ENCODE results near the gene SLC1A2.

The SLC1A2 gene

DNA sequence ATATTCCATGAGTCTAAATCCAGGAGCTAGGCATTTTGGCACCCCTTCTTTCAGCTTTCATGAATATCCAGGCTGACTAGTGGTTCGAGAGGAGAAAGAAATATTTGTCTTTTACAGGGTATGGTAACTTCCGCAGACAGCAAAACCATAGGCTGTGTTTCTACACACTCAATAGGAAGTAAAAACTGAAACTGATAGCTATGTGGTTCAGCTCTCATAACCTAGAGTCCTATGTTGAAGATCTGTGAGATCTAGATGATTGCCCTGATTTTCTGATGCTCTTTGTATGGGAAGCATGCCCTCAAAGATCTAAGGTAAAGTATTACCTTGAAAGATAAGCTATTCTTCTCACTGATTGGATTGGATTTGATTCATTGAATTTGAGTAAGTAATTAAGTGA, 162.1 kb downstream of the SLC1A2 start:
- no peaks in the 10 kb centered on the region for H3K36me3 ChIP-seq (ENCODE audit: insufficient read depth, low read length)
- H3K4me1 ChIP-seq (ENCODE audit: insufficient read depth, low read length): peaks cover 23% of the 10 kb centered on the region
- H3K27me3 ChIP-seq (ENCODE audit: control insufficient read depth in 1 of 2, insufficient read depth in 2 of 2, low read length in 2 of 2): no peaks in the 10 kb centered on the region
- H3K9me3 ChIP-seq (ENCODE audit: low read length): no peaks in the 10 kb centered on the region
- no peak overlapping the region for H3K27ac ChIP-seq (ENCODE audit: low read depth, low read length)
- H3K9ac ChIP-seq (ENCODE audit: low read length): no peak overlapping the region
- no peak overlapping the region for H3K4me3 ChIP-seq (ENCODE audit: low read depth in 1 of 2, low read length in 2 of 2)

DNA sequence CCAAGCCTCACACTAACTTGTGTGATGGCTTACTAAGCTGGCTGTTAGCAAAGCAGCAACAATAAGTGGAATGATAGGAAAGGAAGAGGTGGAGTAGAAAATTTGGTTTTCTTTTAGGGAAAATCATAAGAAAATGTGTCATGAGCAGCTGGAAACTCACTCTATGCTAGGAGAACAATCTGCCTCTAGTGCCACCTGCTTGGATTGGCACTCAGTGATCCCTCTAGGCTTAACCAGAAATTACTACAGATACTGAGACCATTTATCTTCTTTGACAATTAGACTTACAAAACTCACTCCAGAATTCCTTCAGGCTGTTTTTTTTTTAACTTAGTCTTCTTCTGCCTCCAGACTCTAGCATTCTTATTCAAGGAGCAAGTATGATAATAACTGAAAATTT, 163.1 kb downstream of the SLC1A2 start:
- peaks cover 23% of the 10 kb centered on the region for H3K4me1 ChIP-seq (ENCODE audit: insufficient read depth, low read length)
- no peaks in the 10 kb centered on the region for H3K36me3 ChIP-seq (ENCODE audit: insufficient read depth, low read length)
- H3K27me3 ChIP-seq (ENCODE audit: control insufficient read depth in 1 of 2, insufficient read depth in 2 of 2, low read length in 2 of 2): no peaks in the 10 kb centered on the region
- H3K4me3 ChIP-seq (ENCODE audit: low read depth in 1 of 2, low read length in 2 of 2): no peak overlapping the region
- no peak overlapping the region for H3K27ac ChIP-seq (ENCODE audit: low read depth, low read length)
- no peaks in the 10 kb centered on the region for H3K9me3 ChIP-seq (ENCODE audit: low read length)
- H3K9ac ChIP-seq (ENCODE audit: low read length): no peak overlapping the region

DNA sequence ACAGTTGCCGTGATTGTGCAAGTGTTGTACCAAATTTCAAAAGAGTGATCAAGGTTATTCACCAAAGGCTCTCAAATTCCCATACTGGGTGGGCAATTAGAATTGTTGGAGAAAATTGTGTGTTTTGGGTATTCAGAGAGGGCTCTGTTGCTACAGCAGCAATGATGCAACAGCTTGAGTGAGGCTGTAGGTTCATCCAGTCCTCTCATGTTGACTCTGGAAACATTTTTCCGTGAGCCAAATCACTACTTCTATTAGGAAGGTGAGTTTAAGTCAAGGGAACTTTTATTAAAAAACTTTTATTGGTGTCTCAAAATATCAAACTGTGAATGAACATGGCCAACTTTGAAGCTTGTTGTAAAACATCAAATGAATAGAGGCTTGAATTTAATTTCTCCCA, 163.8 kb downstream of the SLC1A2 start:
- Histone ChIP-seq H3K36me3 (ENCODE audit: insufficient read depth, low read length) (no peaks in the 10 kb centered on the region), H3K4me3 (ENCODE audit: low read depth in 1 of 2, low read length in 2 of 2) (no peak overlapping the region), H3K27ac (ENCODE audit: low read depth, low read length) (no peak overlapping the region), H3K9ac (ENCODE audit: low read length) (no peak overlapping the region), H3K9me3 (ENCODE audit: low read length) (no peaks in the 10 kb centered on the region), H3K4me1 (ENCODE audit: insufficient read depth, low read length) (peaks cover 18% of the 10 kb centered on the region), H3K27me3 (ENCODE audit: control insufficient read depth in 1 of 2, insufficient read depth in 2 of 2, low read length in 2 of 2) (no peaks in the 10 kb centered on the region)

DNA sequence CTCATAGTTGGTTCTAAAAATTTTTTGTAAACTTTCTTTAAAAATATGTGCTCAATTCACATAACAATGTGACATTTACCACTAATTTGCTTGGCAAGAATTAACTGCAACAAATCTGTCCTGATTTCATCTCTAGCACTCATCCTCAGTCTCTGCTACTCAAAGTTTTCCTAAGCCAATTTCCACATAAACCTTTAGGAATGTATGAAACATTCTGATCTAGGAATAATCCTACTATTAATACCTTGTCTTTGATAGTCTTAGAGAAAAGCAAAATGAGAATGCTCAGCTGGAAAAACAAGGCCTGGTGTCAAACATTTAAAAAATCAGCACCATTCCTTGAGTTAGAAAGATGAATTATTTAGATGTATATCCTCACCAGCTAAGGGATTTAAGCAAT, 166.1 kb downstream of the SLC1A2 start:
- Histone ChIP-seq H3K9ac (ENCODE audit: low read length) (no peak overlapping the region), H3K4me1 (ENCODE audit: insufficient read depth, low read length) (peaks cover 8% of the 10 kb centered on the region), H3K36me3 (ENCODE audit: insufficient read depth, low read length) (no peaks in the 10 kb centered on the region), H3K27ac (ENCODE audit: low read depth, low read length) (no peak overlapping the region), H3K9me3 (ENCODE audit: low read length) (no peaks in the 10 kb centered on the region), H3K27me3 (ENCODE audit: control insufficient read depth in 1 of 2, insufficient read depth in 2 of 2, low read length in 2 of 2) (no peaks in the 10 kb centered on the region), H3K4me3 (ENCODE audit: low read depth in 1 of 2, low read length in 2 of 2) (no peak overlapping the region)

DNA sequence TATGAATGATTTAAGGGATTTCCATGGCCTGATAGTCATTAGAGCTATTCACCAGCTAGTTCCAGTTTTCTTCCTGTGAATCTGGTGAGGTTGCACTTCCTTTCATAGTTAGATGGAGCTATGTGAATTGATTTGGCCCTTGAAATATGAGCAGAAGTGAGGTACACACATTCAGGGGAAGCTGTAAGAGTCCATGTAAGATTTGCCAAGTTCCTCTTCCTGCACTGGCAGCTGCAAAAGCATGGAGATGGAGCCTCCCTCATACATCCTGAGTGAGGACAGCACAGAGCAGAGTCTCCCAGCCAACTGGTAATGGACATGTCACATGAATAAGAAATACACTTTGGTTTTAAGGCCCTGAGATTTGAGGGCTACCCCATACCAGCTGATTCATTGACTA, 168.7 kb downstream of the SLC1A2 start:
- Histone ChIP-seq H3K27ac (ENCODE audit: low read depth, low read length) (no peak overlapping the region), H3K36me3 (ENCODE audit: insufficient read depth, low read length) (no peaks in the 10 kb centered on the region), H3K27me3 (ENCODE audit: control insufficient read depth in 1 of 2, insufficient read depth in 2 of 2, low read length in 2 of 2) (no peaks in the 10 kb centered on the region), H3K4me3 (ENCODE audit: low read depth in 1 of 2, low read length in 2 of 2) (no peak overlapping the region), H3K4me1 (ENCODE audit: insufficient read depth, low read length) (peaks cover 21% of the 10 kb centered on the region), H3K9ac (ENCODE audit: low read length) (no peak overlapping the region), H3K9me3 (ENCODE audit: low read length) (no peaks in the 10 kb centered on the region)

DNA sequence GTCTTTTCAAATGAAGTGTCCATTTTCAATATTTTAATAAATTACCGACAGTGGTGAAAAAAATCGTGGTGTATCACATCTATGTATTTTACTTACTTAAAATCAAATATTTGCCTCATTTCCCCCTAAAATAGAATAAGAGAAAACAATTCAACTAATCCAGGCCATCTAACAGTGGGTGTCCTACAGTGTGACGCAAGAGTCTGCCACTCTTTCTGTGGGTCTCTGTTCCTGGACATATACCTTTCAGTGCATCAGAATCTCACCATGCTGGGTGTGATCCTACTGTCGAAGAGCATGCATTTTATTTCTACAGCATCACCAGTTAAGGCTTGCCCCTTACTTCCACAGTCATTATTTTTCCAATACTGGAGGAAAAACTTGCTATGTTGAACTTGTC, 169.2 kb downstream of the SLC1A2 start:
- no peaks in the 10 kb centered on the region for H3K36me3 ChIP-seq (ENCODE audit: insufficient read depth, low read length)
- no peak overlapping the region for H3K4me3 ChIP-seq (ENCODE audit: low read depth in 1 of 2, low read length in 2 of 2)

DNA sequence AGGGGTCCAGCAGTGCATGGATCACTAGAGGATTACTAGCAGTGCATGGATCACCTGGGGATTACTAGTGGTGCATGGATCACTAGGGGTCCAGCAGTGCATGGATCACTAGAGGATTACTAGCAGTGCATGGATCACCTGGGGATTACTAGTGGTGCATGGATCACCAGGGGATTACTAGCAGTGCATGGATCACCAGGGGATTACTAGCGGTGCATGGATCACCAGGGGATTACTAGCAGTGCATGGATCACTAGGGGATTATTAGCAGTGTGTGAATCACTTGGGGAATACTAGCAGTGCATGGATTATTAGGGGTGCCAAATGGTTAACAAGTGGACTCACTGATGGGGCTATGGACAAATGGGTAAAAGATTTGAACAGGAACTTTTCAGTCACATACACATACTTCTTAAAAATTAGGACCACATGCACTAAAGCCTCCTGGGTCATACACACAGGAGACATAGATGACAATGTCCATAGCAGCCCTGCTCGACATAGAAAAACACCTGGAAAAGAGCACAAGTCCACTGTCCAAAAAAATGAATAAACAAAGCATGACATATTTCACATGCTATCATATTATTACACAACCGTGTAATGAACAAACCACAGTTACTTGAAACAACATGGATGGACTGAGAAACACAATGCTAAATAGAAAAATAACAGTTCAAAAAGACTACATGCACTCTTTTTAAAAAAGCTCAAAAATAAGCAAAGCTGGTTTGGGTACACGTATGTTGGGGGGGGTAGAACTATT, 170.6 kb downstream of the SLC1A2 start:
- peaks cover 16% of the 10 kb centered on the region for H3K4me1 ChIP-seq (ENCODE audit: insufficient read depth, low read length)
- H3K9ac ChIP-seq (ENCODE audit: low read length): no peak overlapping the region
- H3K27ac ChIP-seq (ENCODE audit: low read depth, low read length): no peak overlapping the region
- no peaks in the 10 kb centered on the region for H3K36me3 ChIP-seq (ENCODE audit: insufficient read depth, low read length)
- no peak overlapping the region for H3K4me3 ChIP-seq (ENCODE audit: low read depth in 1 of 2, low read length in 2 of 2)
- H3K9me3 ChIP-seq (ENCODE audit: low read length): no peaks in the 10 kb centered on the region
- no peaks in the 10 kb centered on the region for H3K27me3 ChIP-seq (ENCODE audit: control insufficient read depth in 1 of 2, insufficient read depth in 2 of 2, low read length in 2 of 2)

More for the DNA sequence above, 169.2 kb downstream of the SLC1A2 start:
- Histone ChIP-seq H3K4me1 (ENCODE audit: insufficient read depth, low read length) (peaks cover 21% of the 10 kb centered on the region), H3K27me3 (ENCODE audit: control insufficient read depth in 1 of 2, insufficient read depth in 2 of 2, low read length in 2 of 2) (no peaks in the 10 kb centered on the region), H3K27ac (ENCODE audit: low read depth, low read length) (no peak overlapping the region), H3K9ac (ENCODE audit: low read length) (no peak overlapping the region), H3K9me3 (ENCODE audit: low read length) (no peaks in the 10 kb centered on the region)

DNA sequence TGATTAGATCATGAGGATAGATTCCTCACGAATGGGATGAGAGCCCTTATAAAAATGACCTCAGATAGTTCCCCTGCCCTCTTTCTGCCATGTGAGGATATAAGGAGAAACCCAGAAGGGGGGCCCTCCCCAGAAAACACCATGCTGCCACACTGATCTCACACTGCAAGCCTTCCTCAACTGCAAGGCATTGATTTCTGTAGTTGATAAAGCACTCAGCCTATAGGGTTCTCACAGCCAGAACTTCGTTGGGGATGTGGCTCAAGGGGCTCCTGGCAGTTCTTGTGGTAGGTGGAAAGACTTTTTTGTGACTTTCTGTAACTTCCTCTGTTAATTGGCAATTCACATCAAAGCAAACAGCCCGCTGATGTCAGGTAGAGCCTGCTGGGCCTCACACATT, 171.5 kb downstream of the SLC1A2 start:
- Histone ChIP-seq H3K9ac (ENCODE audit: low read length) (no peak overlapping the region), H3K27ac (ENCODE audit: low read depth, low read length) (no peak overlapping the region), H3K9me3 (ENCODE audit: low read length) (no peaks in the 10 kb centered on the region), H3K27me3 (ENCODE audit: control insufficient read depth in 1 of 2, insufficient read depth in 2 of 2, low read length in 2 of 2) (no peaks in the 10 kb centered on the region), H3K4me3 (ENCODE audit: low read depth in 1 of 2, low read length in 2 of 2) (no peak overlapping the region), H3K4me1 (ENCODE audit: insufficient read depth, low read length) (peaks cover 16% of the 10 kb centered on the region), H3K36me3 (ENCODE audit: insufficient read depth, low read length) (no peaks in the 10 kb centered on the region)

DNA sequence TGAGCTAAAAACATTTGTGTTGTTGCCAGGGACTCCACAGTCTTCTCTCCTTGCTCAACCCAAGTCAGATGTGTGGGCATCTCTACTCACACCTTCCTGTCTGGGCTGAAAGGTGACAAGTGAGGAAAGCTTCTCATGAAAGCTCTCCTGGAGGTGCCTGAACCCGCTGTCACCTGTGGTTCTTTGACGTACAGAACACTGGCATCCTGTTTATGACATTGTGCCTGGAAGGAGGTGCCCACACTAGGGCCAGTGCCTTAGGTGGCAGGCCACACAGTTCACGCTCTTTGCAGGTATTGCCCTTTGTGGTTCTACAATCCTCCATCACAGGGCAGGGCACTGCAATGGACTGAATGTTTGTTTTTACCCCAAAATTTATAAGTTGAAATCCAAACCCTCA, 171.9 kb downstream of the SLC1A2 start:
- no peaks in the 10 kb centered on the region for H3K27me3 ChIP-seq (ENCODE audit: control insufficient read depth in 1 of 2, insufficient read depth in 2 of 2, low read length in 2 of 2)
- H3K9me3 ChIP-seq (ENCODE audit: low read length): no peaks in the 10 kb centered on the region
- H3K9ac ChIP-seq (ENCODE audit: low read length): no peak overlapping the region
- peaks cover 16% of the 10 kb centered on the region for H3K4me1 ChIP-seq (ENCODE audit: insufficient read depth, low read length)
- H3K4me3 ChIP-seq (ENCODE audit: low read depth in 1 of 2, low read length in 2 of 2): no peak overlapping the region
- no peak overlapping the region for H3K27ac ChIP-seq (ENCODE audit: low read depth, low read length)
- no peaks in the 10 kb centered on the region for H3K36me3 ChIP-seq (ENCODE audit: insufficient read depth, low read length)

DNA sequence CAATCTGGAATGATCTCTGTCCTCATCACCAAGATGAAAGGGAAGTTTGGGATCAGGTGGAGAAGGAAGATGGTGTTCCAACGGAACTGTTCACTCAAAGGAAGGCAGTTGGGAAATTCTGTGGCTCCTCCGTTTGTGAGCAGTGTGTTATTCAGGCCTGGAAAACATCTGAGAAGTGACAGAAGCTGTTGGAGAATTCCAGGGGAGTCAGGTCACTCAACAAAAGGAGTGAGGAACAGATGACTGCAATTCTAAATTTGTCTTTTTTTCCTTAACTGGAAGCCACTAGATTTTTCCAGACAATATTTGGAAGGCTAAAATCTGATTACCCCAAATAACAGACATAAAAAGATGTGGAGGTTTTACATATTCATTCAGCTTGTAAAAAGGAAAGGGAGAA, 172.6 kb downstream of the SLC1A2 start:
- peaks cover 16% of the 10 kb centered on the region for H3K4me1 ChIP-seq (ENCODE audit: insufficient read depth, low read length)
- H3K9ac ChIP-seq (ENCODE audit: low read length): no peak overlapping the region
- H3K36me3 ChIP-seq (ENCODE audit: insufficient read depth, low read length): no peaks in the 10 kb centered on the region
- H3K27me3 ChIP-seq (ENCODE audit: control insufficient read depth in 1 of 2, insufficient read depth in 2 of 2, low read length in 2 of 2): no peaks in the 10 kb centered on the region
- no peak overlapping the region for H3K27ac ChIP-seq (ENCODE audit: low read depth, low read length)
- no peaks in the 10 kb centered on the region for H3K9me3 ChIP-seq (ENCODE audit: low read length)
- no peak overlapping the region for H3K4me3 ChIP-seq (ENCODE audit: low read depth in 1 of 2, low read length in 2 of 2)

DNA sequence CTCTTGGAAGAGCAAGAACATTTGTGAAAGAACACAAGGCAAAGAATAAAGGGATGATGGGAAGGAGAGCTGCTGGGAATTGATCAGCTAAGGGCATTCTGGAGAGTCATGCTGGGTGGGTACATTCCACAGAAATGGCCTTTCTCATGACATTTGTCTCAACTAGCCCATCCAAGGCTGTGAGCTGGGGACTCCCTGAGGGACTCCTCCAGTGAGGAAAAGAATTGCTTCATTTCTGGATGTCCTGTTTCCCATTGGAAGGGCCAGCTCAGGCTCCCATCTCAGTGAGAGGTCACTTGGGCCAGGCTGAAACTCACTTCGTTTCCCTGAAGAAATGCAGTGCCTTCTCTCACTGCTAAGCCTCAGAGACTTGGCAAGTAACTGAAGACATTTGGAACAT, 173.6 kb downstream of the SLC1A2 start:
- Histone ChIP-seq H3K9me3 (ENCODE audit: low read length) (no peaks in the 10 kb centered on the region), H3K27me3 (ENCODE audit: control insufficient read depth in 1 of 2, insufficient read depth in 2 of 2, low read length in 2 of 2) (no peaks in the 10 kb centered on the region), H3K27ac (ENCODE audit: low read depth, low read length) (peak overlapping the region; percentile 2), H3K4me3 (ENCODE audit: low read depth in 1 of 2, low read length in 2 of 2) (no peak overlapping the region), H3K9ac (ENCODE audit: low read length) (no peak overlapping the region), H3K4me1 (ENCODE audit: insufficient read depth, low read length) (peaks cover 16% of the 10 kb centered on the region), H3K36me3 (ENCODE audit: insufficient read depth, low read length) (no peaks in the 10 kb centered on the region)

DNA sequence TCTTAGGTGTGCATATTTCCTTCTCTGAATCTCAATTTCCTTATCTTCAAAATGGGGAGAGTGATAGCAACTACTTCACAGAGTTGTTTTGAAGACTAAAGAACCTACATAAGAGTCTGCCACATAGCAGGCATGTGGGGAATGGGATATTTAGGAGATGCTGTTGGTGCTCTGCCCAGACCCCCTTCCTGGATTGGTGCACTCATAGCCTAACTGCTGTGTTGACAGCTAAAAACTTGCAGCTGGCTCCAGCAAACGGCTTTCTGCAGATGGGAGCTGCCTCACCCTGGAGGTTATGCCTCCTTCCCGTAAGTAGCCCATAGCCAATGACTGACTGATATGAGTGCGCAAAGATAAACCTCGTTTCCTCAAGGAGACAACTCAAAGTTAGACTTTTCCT, 174.3 kb downstream of the SLC1A2 start:
- no peak overlapping the region for H3K27ac ChIP-seq (ENCODE audit: low read depth, low read length)

More for the DNA sequence above, 174.3 kb downstream of the SLC1A2 start:
- H3K36me3 ChIP-seq (ENCODE audit: insufficient read depth, low read length): no peaks in the 10 kb centered on the region
- no peak overlapping the region for H3K9ac ChIP-seq (ENCODE audit: low read length)
- H3K27me3 ChIP-seq (ENCODE audit: control insufficient read depth in 1 of 2, insufficient read depth in 2 of 2, low read length in 2 of 2): no peaks in the 10 kb centered on the region
- no peak overlapping the region for H3K4me3 ChIP-seq (ENCODE audit: low read depth in 1 of 2, low read length in 2 of 2)
- H3K4me1 ChIP-seq (ENCODE audit: insufficient read depth, low read length): peaks cover 16% of the 10 kb centered on the region
- no peaks in the 10 kb centered on the region for H3K9me3 ChIP-seq (ENCODE audit: low read length)

All from muscle layer of colon (tissue), 2 donors.